Central memory CD8-positive, alpha-beta T cell (primary cell): ENCODE data around the gene RAD51B.

ENCODE experiments used
- ATAC-seq: fragments of 150-1000 bp; cut with Tn5 transposase; replicated peaks from 2 replicates; pipeline ENCODE4 v1.10.0; 2022; ENCODE audit warnings: mild to moderate bottlenecking, moderate FRiP score, moderate number of reproducible peaks; ENCODE audit not compliant: poor library complexity, severe bottlenecking; ENCODE audit errors: extremely low read depth
- DNase-seq, 2 donors: peaks; one replicate each; pipeline ENCODE4 v3.0.0; 2021; ENCODE audit warnings: low spot score in 2 of 2
- H3K27ac Mint-ChIP-seq: one replicate; pipeline ENCODE4 v1.8.0; 2022; ENCODE audit warnings: low read depth, mild to moderate bottlenecking, moderate library complexity, mixed read lengths
- H3K27me3 Mint-ChIP-seq: one replicate; pipeline ENCODE4 v1.8.0; 2022; ENCODE audit warnings: mixed read lengths
- H3K36me3 Mint-ChIP-seq: one replicate; pipeline ENCODE4 v1.8.0; 2022; ENCODE audit warnings: mild to moderate bottlenecking, moderate library complexity, mixed read lengths; ENCODE audit not compliant: insufficient read depth
- H3K4me1 Mint-ChIP-seq: one replicate; pipeline ENCODE4 v1.8.0; 2022; ENCODE audit warnings: mixed read lengths
- H3K4me3 Mint-ChIP-seq: one replicate; pipeline ENCODE4 v1.8.0; 2022; ENCODE audit warnings: mild to moderate bottlenecking, moderate library complexity, mixed read lengths
- H3K9me3 Mint-ChIP-seq: one replicate; pipeline ENCODE4 v1.8.0; 2022; ENCODE audit warnings: mixed read lengths

RAD51B gene

GRCh38 chr14:68377006-68377405, 557.4 kb downstream of the RAD51B start:
- no peak for ATAC-seq
- H3K27ac Mint-ChIP-seq = no peak overlapping the region
- peaks cover 16% of the 10 kb centered on the region for H3K4me1 Mint-ChIP-seq
- DNase-seq = no peak
- no peaks in the 10 kb centered on the region for H3K27me3 Mint-ChIP-seq
- peaks cover under 1% of the 10 kb centered on the region for H3K36me3 Mint-ChIP-seq
- no peaks in the 10 kb centered on the region for H3K9me3 Mint-ChIP-seq
- H3K4me3 Mint-ChIP-seq = no peak overlapping the region

DNA sequence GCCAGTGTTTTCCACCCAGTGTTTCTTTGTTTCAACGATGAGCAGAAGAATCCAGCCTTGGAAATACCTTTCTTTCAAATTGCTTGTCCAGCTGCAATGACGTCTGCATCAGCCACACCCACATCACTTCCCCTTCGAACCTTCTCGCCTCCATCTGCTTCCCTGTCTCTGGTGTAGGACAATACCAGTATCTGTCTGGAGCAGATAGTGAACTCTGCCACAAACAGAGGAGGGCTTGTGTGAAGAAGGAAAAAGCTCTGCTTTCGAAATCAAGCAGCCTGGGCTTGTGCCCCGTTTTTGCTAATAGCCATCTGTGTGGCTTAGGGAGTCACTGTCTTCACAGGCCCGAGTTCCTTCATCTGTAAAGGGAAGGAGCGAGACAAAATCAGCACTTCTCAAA, 557.9 kb downstream of the RAD51B start:
- Mint-ChIP-seq H3K4me1 (peaks cover 16% of the 10 kb centered on the region), H3K9me3 (no peaks in the 10 kb centered on the region), H3K27ac (no peak overlapping the region), H3K4me3 (no peak overlapping the region), H3K27me3 (no peaks in the 10 kb centered on the region), H3K36me3 (peaks cover 2% of the 10 kb centered on the region)
- DNase-seq (no peak), ATAC-seq (no peak)

DNA sequence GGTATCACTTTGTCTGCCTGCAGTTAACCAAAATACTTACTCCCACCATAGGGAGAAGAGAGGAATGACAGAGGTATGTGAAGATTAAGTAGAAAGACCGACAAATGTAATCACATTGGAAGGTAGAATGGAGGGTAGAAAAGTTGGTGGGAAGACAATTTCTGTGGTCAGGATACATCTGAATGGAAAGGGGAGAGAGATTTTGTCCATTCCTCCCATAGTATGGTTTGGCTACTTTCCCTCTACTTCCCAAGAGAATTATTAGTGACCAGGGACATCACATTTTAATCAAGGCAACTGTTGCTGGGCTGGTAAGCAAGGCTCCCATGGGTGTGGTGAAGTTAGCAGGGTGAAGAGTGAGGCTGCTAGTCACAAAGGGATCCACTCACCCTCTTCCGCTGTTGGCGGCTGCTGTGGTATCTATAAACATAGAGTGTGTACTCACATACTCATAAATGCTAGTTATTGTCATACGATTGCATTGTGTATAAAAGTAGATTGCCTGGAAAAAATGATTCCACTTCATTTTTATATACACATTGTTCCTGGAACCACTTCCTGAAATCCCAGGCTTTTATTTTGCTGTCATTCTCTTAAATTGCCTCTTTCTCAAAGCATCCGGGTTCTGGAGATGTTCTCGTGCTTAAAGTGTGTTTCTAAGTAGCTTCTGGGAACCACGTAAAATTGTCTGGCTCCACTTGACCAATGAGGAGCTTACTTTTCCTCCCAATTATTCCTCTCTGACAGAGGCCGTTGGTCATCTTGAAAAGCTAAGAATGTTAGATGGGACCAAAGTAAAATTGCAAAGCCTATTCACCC, 560.1 kb downstream of the RAD51B start:
- Mint-ChIP-seq H3K4me1 (peaks cover 16% of the 10 kb centered on the region), H3K9me3 (no peaks in the 10 kb centered on the region), H3K27ac (no peak overlapping the region), H3K4me3 (no peak overlapping the region), H3K27me3 (no peaks in the 10 kb centered on the region), H3K36me3 (peaks cover 2% of the 10 kb centered on the region)
- DNase-seq (no peak), ATAC-seq (peak; percentile 40)

DNA sequence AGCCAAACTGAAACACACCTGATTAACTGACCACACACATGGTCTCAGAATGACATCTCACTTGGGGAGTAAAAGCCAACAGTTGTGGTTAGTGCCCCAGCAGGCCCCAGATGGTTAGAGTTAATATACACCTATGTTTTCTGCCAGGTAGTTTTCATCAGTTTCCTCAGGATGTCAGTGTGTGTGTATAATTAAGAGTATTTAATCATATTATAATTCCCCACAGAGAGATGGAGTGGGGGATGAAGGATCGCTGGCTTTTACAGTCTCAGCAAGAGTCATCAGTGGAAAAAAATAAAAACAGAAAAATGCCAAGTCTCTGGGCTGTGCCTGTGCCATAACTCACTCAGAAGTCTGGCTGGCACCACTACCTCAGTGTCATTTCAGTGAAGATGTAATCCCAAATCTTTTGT, 560.8 kb downstream of the RAD51B start:
- Mint-ChIP-seq H3K36me3 (peaks cover 2% of the 10 kb centered on the region), H3K27me3 (no peaks in the 10 kb centered on the region), H3K9me3 (no peaks in the 10 kb centered on the region), H3K4me1 (peaks cover 14% of the 10 kb centered on the region), H3K27ac (no peak overlapping the region), H3K4me3 (no peak overlapping the region)
- ATAC-seq = no peak
- DNase-seq = no peak

DNA sequence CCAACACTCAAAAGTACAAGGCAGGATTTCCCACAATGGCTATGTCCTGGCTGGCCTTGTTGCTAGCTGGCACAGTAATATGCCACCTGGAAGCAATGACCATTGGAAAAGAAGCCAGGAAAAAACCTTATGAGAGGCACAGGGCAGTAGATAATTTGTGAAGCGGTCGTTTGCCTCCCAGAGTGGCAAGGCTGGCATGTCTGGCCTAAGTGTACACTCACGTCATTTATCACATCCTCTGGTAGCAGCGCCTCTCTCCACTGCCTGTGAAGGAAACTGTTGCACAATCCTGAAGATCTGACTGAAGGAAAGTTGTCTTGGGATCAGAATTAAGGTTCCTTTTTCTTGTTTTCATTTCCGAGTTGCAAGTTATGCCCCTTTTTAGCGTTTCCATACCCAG, 564.8 kb downstream of the RAD51B start:
- DNase-seq = no peak
- Mint-ChIP-seq H3K27me3 (no peaks in the 10 kb centered on the region), H3K27ac (no peak overlapping the region), H3K36me3 (peaks cover 2% of the 10 kb centered on the region), H3K9me3 (no peaks in the 10 kb centered on the region), H3K4me3 (no peak overlapping the region), H3K4me1 (no peaks in the 10 kb centered on the region)
- ATAC-seq = no peak

GRCh38 chr14:68384881-68385280, 565.3 kb downstream of the RAD51B start:
- Mint-ChIP-seq H3K4me1 (no peaks in the 10 kb centered on the region), H3K27ac (no peak overlapping the region)

DNA sequence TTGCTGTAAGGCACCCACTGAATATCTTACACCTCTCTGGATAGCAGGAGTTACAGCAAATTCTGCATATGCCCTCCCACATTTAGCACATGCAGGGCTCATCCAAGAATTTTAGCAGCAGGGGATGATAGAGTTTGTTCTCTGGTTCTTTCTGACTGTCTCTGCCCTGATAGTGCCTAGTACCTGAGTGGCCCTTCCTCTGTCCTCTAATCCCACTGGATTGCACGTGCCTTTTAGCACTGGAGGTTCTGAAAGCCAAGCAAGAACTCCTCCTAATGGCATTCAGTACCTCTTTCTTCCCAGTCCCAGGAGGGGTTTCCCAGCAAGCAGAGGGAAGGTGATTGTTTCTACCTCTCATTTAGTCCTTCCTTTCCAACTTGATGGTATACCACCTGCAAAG, 566.9 kb downstream of the RAD51B start:
- Mint-ChIP-seq H3K9me3 (no peaks in the 10 kb centered on the region), H3K4me1 (no peaks in the 10 kb centered on the region), H3K36me3 (peaks cover 2% of the 10 kb centered on the region), H3K27ac (no peak overlapping the region), H3K4me3 (no peak overlapping the region), H3K27me3 (no peaks in the 10 kb centered on the region)
- ATAC-seq (no peak), DNase-seq (no peak)

More at GRCh38 chr14:68384881-68385280, 565.3 kb downstream of the RAD51B start:
- Mint-ChIP-seq H3K36me3 (peaks cover 2% of the 10 kb centered on the region), H3K4me3 (no peak overlapping the region), H3K9me3 (no peaks in the 10 kb centered on the region), H3K27me3 (no peaks in the 10 kb centered on the region)
- DNase-seq (no peak), ATAC-seq (no peak)

DNA sequence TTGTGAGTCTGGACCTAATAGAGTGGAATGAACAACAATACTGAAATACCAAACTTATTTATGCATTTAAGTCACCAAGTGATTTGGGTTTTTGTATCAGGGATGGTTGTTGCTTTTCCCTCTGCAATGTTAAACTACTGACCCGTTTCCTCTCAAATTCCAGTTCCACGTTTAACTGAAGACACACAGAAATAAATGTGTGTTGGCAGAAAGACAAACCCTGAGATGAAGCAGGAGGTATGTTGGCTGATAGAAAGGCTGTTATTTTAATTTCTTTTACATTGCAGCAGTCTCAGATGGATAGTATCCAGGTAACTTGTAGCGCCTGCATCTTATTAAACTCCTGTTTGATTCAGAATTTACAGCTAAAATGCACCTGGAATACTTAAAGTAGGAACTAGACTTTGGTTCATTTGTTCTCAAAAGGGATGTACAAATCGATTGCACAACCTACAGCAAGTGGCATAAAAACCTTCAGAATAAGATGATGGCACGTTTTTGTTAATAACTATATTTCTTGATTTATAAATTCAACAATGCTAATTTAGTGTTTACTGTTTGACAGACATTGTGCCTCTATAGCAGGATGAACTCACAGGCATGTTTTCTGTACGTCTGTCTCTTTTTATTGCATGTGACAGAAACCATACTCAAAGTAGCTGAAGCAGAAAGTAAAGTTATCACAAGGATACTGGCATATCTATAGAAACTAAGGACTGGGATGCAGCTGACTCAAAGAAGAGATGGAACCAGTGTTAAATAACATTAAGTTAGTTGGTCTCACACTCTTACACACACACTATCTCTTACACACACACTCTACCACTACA, 567.6 kb downstream of the RAD51B start:
- no peaks in the 10 kb centered on the region for H3K36me3 Mint-ChIP-seq
- no peak overlapping the region for H3K27ac Mint-ChIP-seq
- no peak overlapping the region for H3K4me3 Mint-ChIP-seq
- DNase-seq (no peak), ATAC-seq (no peak)
- H3K27me3 Mint-ChIP-seq = no peaks in the 10 kb centered on the region
- no peaks in the 10 kb centered on the region for H3K9me3 Mint-ChIP-seq
- no peaks in the 10 kb centered on the region for H3K4me1 Mint-ChIP-seq

DNA sequence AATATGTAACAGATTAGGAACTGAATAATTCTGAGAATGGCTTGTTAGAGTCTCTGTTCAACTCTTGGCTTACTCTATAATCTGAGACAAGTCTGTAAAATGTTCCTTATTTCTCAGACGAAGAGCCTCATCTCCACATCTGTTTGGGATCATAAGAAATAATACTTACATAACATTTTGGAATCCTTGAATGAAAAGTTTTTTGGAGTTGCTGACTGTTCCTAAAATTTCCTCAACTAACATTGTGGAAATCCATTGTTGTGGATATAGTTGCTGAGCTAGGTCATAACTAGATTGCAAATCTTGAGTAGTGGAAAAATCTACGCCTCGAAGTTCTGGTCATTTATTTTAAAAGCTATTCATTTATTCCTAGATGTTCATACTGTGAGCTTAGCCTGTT, 570.4 kb downstream of the RAD51B start:
- Mint-ChIP-seq H3K9me3 (no peaks in the 10 kb centered on the region), H3K27me3 (no peaks in the 10 kb centered on the region), H3K4me1 (no peaks in the 10 kb centered on the region), H3K4me3 (no peak overlapping the region), H3K27ac (no peak overlapping the region), H3K36me3 (no peaks in the 10 kb centered on the region)
- ATAC-seq (no peak), DNase-seq (no peak)

GRCh38 chr14:68390741-68391140, 571.2 kb downstream of the RAD51B start:
- Mint-ChIP-seq H3K9me3 (no peaks in the 10 kb centered on the region), H3K36me3 (peaks cover under 1% of the 10 kb centered on the region), H3K4me3 (no peak overlapping the region), H3K4me1 (no peaks in the 10 kb centered on the region), H3K27me3 (no peaks in the 10 kb centered on the region), H3K27ac (no peak overlapping the region)
- no peak for DNase-seq
- no peak for ATAC-seq

GRCh38 chr14:68391311-68392014, 571.9 kb downstream of the RAD51B start:
- no peaks in the 10 kb centered on the region for H3K9me3 Mint-ChIP-seq
- peaks cover 2% of the 10 kb centered on the region for H3K36me3 Mint-ChIP-seq
- no peak for DNase-seq
- no peak overlapping the region for H3K27ac Mint-ChIP-seq
- H3K4me1 Mint-ChIP-seq = no peaks in the 10 kb centered on the region
- no peak for ATAC-seq
- no peaks in the 10 kb centered on the region for H3K27me3 Mint-ChIP-seq
- no peak overlapping the region for H3K4me3 Mint-ChIP-seq

- ATAC-seq (no peak), DNase-seq (no peak)
- Mint-ChIP-seq H3K4me3 (no peak overlapping the region), H3K9me3 (no peaks in the 10 kb centered on the region), H3K36me3 (peaks cover 2% of the 10 kb centered on the region), H3K4me1 (no peaks in the 10 kb centered on the region), H3K27ac (no peak overlapping the region), H3K27me3 (no peaks in the 10 kb centered on the region)
Measured at GRCh38 chr14:68392393-68393141, 573.0 kb downstream of the RAD51B start.
